Gastroesophageal sphincter (tissue), 3 donors: ENCODE data around the gene LSP1.

Experiments
- EP300 ChIP-seq: sonication (generic); formaldehyde crosslinking; IDR thresholded peaks from one replicate; pipeline ENCODE4 v1.6.1; 2017; ENCODE audit warnings: antibody characterized with exemption, mild to moderate bottlenecking
- POLR2A ChIP-seq, 2 donors: fragments of 450-650 bp; IDR thresholded peaks; one replicate each; pipeline ENCODE4 v1.6.1; 2017; ENCODE audit warnings: antibody characterized with exemption in 2 of 2, mild to moderate bottlenecking in 2 of 2, moderate library complexity in 1 of 2
- POLR2AphosphoS5 ChIP-seq: sonication (generic); formaldehyde crosslinking; IDR thresholded peaks from one replicate; pipeline ENCODE4 v1.6.1; 2017; ENCODE audit warnings: antibody characterized with exemption
- TF ChIP-seq, protein P1 (sequence below), 4 experiments: fragments of 200-600 bp in 2 of 4; fragments of 450-650 bp in 2 of 4; sonication (generic) in 1 of 4; IDR thresholded peaks; one replicate each; pipeline ENCODE4 v1.5.1; 2017 to 2019; ENCODE audit warnings: antibody characterized with exemption in 4 of 4, mild to moderate bottlenecking in 2 of 4, moderate library complexity in 2 of 4

DNA sequence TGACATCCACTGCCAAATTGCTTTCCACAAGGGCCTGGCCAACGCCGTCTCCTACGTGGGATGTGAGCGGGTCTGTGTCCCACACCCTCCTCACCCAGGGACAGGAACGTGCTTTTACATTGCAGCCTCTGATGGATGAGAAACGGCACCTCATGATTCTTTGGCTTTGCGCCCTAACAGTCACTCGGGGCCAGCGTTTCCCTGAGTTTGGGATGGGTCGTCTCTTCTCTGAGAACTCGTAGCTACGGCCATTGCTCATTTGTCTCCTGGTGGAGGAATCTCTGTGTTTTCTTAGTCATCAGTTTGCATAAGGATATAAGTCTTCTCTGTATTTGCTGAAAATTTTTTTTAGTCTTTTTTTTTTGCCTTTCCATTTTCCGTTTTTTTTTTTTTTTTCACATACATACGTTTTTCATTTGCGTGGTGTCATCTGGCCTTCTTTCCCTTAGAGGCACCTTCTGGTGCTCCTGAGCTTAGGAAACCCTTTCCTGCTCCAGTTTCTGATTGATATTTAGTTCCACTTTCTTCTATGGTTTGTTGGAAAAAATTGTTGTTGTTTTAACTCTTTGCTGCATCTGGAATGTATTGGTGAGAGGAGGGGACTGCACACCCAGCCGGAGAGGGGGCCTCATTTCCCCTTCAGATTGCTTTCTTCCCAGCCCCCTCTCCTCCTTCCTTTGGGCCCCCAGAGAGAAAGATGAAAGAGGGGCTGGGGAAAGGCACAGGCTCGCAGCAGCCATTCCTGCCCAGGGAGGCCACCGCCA, 78.6 kb downstream of the LSP1 start:
- TF ChIP-seq, protein P1, sequence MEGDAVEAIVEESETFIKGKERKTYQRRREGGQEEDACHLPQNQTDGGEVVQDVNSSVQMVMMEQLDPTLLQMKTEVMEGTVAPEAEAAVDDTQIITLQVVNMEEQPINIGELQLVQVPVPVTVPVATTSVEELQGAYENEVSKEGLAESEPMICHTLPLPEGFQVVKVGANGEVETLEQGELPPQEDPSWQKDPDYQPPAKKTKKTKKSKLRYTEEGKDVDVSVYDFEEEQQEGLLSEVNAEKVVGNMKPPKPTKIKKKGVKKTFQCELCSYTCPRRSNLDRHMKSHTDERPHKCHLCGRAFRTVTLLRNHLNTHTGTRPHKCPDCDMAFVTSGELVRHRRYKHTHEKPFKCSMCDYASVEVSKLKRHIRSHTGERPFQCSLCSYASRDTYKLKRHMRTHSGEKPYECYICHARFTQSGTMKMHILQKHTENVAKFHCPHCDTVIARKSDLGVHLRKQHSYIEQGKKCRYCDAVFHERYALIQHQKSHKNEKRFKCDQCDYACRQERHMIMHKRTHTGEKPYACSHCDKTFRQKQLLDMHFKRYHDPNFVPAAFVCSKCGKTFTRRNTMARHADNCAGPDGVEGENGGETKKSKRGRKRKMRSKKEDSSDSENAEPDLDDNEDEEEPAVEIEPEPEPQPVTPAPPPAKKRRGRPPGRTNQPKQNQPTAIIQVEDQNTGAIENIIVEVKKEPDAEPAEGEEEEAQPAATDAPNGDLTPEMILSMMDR (IDR thresholded peaks at IDR 0.05): no peak
- TF ChIP-seq POLR2AphosphoS5 (no peak), POLR2A (IDR thresholded peaks at IDR 0.05) (no peak), EP300 (no peak)
